OCI-LY1 (cell line): ENCODE measurements around the gene CD55.

Experiments used
- EZH2 ChIP-seq: fragments of 200-600 bp; sonication (generic), shearing (Covaris generic); IDR thresholded peaks from 2 replicates; pipeline ENCODE4 v1.8.0; 2017; ENCODE audit warnings: borderline replicate concordance, mixed run types, mild to moderate bottlenecking, antibody characterized with exemption, low read length, moderate library complexity, mixed read lengths
- TF ChIP-seq, protein P1 (sequence below): fragments of 200-600 bp; sonication (generic), shearing (Covaris generic); IDR thresholded peaks from 2 replicates; pipeline ENCODE4 v1.5.1; 2017; ENCODE audit warnings: mild to moderate bottlenecking, antibody characterized with exemption, low read length, moderate library complexity, mixed read lengths

GRCh38 chr1:207335695-207336363 is 14.4 kb downstream of the CD55 start:
- TF ChIP-seq, protein P1, sequence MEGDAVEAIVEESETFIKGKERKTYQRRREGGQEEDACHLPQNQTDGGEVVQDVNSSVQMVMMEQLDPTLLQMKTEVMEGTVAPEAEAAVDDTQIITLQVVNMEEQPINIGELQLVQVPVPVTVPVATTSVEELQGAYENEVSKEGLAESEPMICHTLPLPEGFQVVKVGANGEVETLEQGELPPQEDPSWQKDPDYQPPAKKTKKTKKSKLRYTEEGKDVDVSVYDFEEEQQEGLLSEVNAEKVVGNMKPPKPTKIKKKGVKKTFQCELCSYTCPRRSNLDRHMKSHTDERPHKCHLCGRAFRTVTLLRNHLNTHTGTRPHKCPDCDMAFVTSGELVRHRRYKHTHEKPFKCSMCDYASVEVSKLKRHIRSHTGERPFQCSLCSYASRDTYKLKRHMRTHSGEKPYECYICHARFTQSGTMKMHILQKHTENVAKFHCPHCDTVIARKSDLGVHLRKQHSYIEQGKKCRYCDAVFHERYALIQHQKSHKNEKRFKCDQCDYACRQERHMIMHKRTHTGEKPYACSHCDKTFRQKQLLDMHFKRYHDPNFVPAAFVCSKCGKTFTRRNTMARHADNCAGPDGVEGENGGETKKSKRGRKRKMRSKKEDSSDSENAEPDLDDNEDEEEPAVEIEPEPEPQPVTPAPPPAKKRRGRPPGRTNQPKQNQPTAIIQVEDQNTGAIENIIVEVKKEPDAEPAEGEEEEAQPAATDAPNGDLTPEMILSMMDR, result 0 out of 2 replicates have a peak, but pooled peaks have one; percentile 10
- no peak for TF ChIP-seq EZH2
